K562 (cell line): ENCODE measurements around the gene DCAF10. TPM values are rescaled to one million over a fixed set of nuclear protein-coding genes. Genes with fewer than 3 reads are reported as not detected.

Source experiments
- ATF3 ChIP-seq, 2 experiments: fragments of 450-650 bp in 1 of 2; sonication (generic) in 1 of 2; formaldehyde crosslinking in 1 of 2; IDR thresholded peaks in 1 of 2; conservative IDR thresholded peaks in 1 of 2; 2 replicates each; pipeline versions ENCODE4 v1.6.1 to v1.8.1; 2016 to 2023; ENCODE audit warnings: mild to moderate bottlenecking in 2 of 2, moderate library complexity in 2 of 2, inconsistent platforms in 1 of 2, missing genetic modification reagents in 1 of 2
- CBX1 ChIP-seq: sonication (generic); IDR thresholded peaks from 2 replicates; pipeline ENCODE4 v1.6.1; 2016; ENCODE audit warnings: antibody characterized with exemption, low read depth, mild to moderate bottlenecking
- CBX5 ChIP-seq: IDR thresholded peaks from 2 replicates; pipeline ENCODE4 v1.6.1; 2014; ENCODE audit warnings: low read depth, borderline replicate concordance
- CREB1 ChIP-seq, 2 experiments: sonication (generic) in 1 of 2; formaldehyde crosslinking in 1 of 2; IDR thresholded peaks; 2 replicates each; pipeline versions ENCODE4 v1.6.1 to v1.8.0; 2012 to 2022; ENCODE audit warnings: inconsistent platforms in 1 of 2, mild to moderate bottlenecking in 1 of 2, missing genetic modification reagents in 1 of 2, moderate library complexity in 1 of 2
- DDX20 ChIP-seq: fragments of 450-650 bp; IDR thresholded peaks from 2 replicates; pipeline ENCODE4 v1.6.1; 2016; ENCODE audit warnings: missing genetic modification characterization, low read depth, mild to moderate bottlenecking, missing compliant biosample characterization, moderate library complexity
- DMBX1 ChIP-seq: fragments of 250-450 bp; sonication (Bioruptor Pico); IDR thresholded peaks from 2 replicates; pipeline ENCODE4 v1.8.0; 2022; ENCODE audit warnings: inconsistent platforms, mild to moderate bottlenecking, moderate library complexity, borderline replicate concordance
- HCFC1 ChIP-seq: IDR thresholded peaks from 2 replicates; pipeline ENCODE4 v1.6.1; 2012; ENCODE audit warnings: low read depth, low read length, improper control_type of control experiment
- HMBOX1 ChIP-seq: sonication (generic); IDR thresholded peaks from 2 replicates; pipeline ENCODE4 v1.6.1; 2016
- KDM1A ChIP-seq, 2 experiments: fragments of 450-650 bp; IDR thresholded peaks; 2 replicates each; pipeline ENCODE4 v1.6.1; 2016; ENCODE audit warnings: mild to moderate bottlenecking in 2 of 2
- MEIS2 ChIP-seq: fragments of 450-650 bp; IDR thresholded peaks from 2 replicates; pipeline ENCODE4 v1.6.1; 2014; ENCODE audit warnings: mild to moderate bottlenecking; ENCODE audit not compliant: partially characterized antibody
- PHF20 ChIP-seq: fragments of 450-650 bp; IDR thresholded peaks from 2 replicates; pipeline ENCODE4 v1.6.1; 2018; ENCODE audit not compliant: partially characterized antibody
- RAD51 ChIP-seq: fragments of 450-650 bp; IDR thresholded peaks from 2 replicates; pipeline ENCODE4 v1.7.1; 2016; ENCODE audit warnings: low read depth, mild to moderate bottlenecking, borderline replicate concordance
- RB1 ChIP-seq: fragments of 450-650 bp; IDR thresholded peaks from 2 replicates; pipeline ENCODE4 v1.6.1; 2017; ENCODE audit warnings: low read depth, mild to moderate bottlenecking
- SP1 ChIP-seq: sonication (generic); formaldehyde crosslinking; IDR thresholded peaks from 2 replicates; pipeline ENCODE4 v1.8.1; 2022; ENCODE audit warnings: mild to moderate bottlenecking, missing genetic modification reagents
- TRIM24 ChIP-seq, 2 experiments: fragments of 450-650 bp; IDR thresholded peaks; 2 replicates each; pipeline ENCODE4 v1.6.1; 2016
- VEZF1 ChIP-seq: fragments of 200-800 bp; sonication (Bioruptor generic); IDR thresholded peaks from 2 replicates; pipeline ENCODE4 v1.6.1; 2017; ENCODE audit warnings: missing genetic modification characterization, missing compliant biosample characterization
- YY1 ChIP-seq, 3 experiments: IDR thresholded peaks; 2 replicates each; pipeline ENCODE4 v1.6.1; 2011; ENCODE audit warnings: low read length in 2 of 3, mild to moderate bottlenecking in 2 of 3, moderate library complexity in 2 of 3, borderline replicate concordance in 1 of 3, control low read depth in 1 of 3, low read depth in 1 of 3; ENCODE audit not compliant: insufficient read depth in 3 of 3, insufficient replicate concordance in 2 of 3, control insufficient read depth in 1 of 3, insufficient read length in 1 of 3; ENCODE audit errors: extremely low read depth in 1 of 3
- ZNF121 ChIP-seq: sonication (generic); formaldehyde crosslinking; conservative IDR thresholded peaks from 2 replicates; pipeline ENCODE4 v1.8.0; 2022; ENCODE audit warnings: missing genetic modification reagents
- ZNF766 ChIP-seq: fragments of 200-800 bp; sonication (Bioruptor generic); conservative IDR thresholded peaks from 2 replicates; pipeline ENCODE4 v1.6.1; 2016; ENCODE audit warnings: missing genetic modification characterization, missing compliant biosample characterization
- polyA plus RNA-seq, 8 experiments: library from polyadenylated mRNA; depleted of rRNA in 4 of 8; stranded (reverse) in 5 of 8; unstranded in 3 of 8; fragments of >200 nt; fragmentation: Nextera tagmentation in 2 of 8; fragmentation: Illumina TruSeq in 1 of 8; extraction: Ambion mirVana in 2 of 8; extraction: Trizol in 1 of 8; gene quantifications; 2 replicates each; pipeline versions ENCODE4 v1.2.1 to v1.2.3, GENCODE V29; 2011 to 2014; ENCODE audit warnings: inconsistent platforms in 1 of 8, missing spikeins in 1 of 8
- total RNA-seq, 7 experiments: library from RNA; depleted of rRNA in 6 of 7; stranded (reverse); fragments of >200 nt in 6 of 7; fragmentation: Illumina TruSeq in 2 of 7; extraction: Trizol in 2 of 7; gene quantifications; 2 replicates each; pipeline versions ENCODE4 v1.2.1 to v1.2.3, GENCODE V29; 2011 to 2021; ENCODE audit warnings: low replicate concordance in 1 of 7
- TF ChIP-seq, protein P1 (sequence below): fragments of 450-650 bp; IDR thresholded peaks from 2 replicates; pipeline ENCODE4 v1.7.1; 2018; ENCODE audit warnings: mild to moderate bottlenecking, low read depth; ENCODE audit not compliant: partially characterized antibody

DCAF10 gene
- total and polyA plus RNA-seq, 9 of the 15 experiments (the other 6 are each of a cell fraction or from before 2014, with no cell fraction given), result 6.8 to 40.1 (median 16.9) TPM

- TF ChIP-seq VEZF1 (CRISPR knock-in tag) (peak; percentile 59), CBX5 (0 out of 2 replicates have a peak, but pooled peaks have one; percentile 27), SP1 (CRISPR knock-in tag) (peak; percentile 61; the same call in 1 of the 2 replicates), KDM1A (IDR thresholded peaks at IDR 0.05) (no peak), DDX20 (tag) (no peak), HMBOX1 (0 out of 2 replicates have a peak, but pooled peaks have one; percentile 12), ZNF121 (CRISPR knock-in tag) (no peak), TRIM24 (IDR thresholded peaks at IDR 0.05) (peak in 1 of 2 experiments; percentile 91; a peak in 2 of 4 replicates), MEIS2 (peak; percentile 61), HCFC1 (peak; percentile 77), RB1 (peak; percentile 88), PHF20 (peak; percentile 99), RAD51 (peak; percentile 59; the same call in 1 of the 2 replicates), ZNF766 (CRISPR knock-in tag) (peak; percentile 86), CREB1 (IDR thresholded peaks at IDR 0.05) (peak; percentile 63), CREB1 (CRISPR knock-in tag; IDR thresholded peaks at IDR 0.05) (peak; percentile 82), YY1 (IDR thresholded peaks at IDR 0.05; ENCODE audit: borderline replicate concordance in 1 of 3, control insufficient read depth in 1 of 3, extremely low read depth in 1 of 3, insufficient read depth in 3 of 3, insufficient read length in 1 of 3, insufficient replicate concordance in 2 of 3, low read depth in 1 of 3, low read length in 2 of 3) (peak; percentile 84 to 93 (median 88)), DMBX1 (0 out of 2 replicates have a peak, but pooled peaks have one; percentile 12), CBX1 (peak; percentile 96), ATF3 (IDR thresholded peaks at IDR 0.05) (no peak), ATF3 (CRISPR knock-in tag; conservative IDR thresholded peaks at IDR 0.05) (peak; percentile 87)
- TF ChIP-seq, protein P1, sequence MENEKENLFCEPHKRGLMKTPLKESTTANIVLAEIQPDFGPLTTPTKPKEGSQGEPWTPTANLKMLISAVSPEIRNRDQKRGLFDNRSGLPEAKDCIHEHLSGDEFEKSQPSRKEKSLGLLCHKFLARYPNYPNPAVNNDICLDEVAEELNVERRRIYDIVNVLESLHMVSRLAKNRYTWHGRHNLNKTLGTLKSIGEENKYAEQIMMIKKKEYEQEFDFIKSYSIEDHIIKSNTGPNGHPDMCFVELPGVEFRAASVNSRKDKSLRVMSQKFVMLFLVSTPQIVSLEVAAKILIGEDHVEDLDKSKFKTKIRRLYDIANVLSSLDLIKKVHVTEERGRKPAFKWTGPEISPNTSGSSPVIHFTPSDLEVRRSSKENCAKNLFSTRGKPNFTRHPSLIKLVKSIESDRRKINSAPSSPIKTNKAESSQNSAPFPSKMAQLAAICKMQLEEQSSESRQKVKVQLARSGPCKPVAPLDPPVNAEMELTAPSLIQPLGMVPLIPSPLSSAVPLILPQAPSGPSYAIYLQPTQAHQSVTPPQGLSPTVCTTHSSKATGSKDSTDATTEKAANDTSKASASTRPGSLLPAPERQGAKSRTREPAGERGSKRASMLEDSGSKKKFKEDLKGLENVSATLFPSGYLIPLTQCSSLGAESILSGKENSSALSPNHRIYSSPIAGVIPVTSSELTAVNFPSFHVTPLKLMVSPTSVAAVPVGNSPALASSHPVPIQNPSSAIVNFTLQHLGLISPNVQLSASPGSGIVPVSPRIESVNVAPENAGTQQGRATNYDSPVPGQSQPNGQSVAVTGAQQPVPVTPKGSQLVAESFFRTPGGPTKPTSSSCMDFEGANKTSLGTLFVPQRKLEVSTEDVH, result peak; percentile 96
Observed at GRCh38 chr9:37784616-37785483, 15.7 kb upstream of the DCAF10 start, which contains the start of gene EXOSC3 (continued).
